ENCODE results near the gene DKC1. TPM values are rescaled to one million over a fixed set of nuclear protein-coding genes. Genes with fewer than 3 reads are reported as not detected.

DKC1 gene
- total and polyA plus RNA-seq, 2 of the 4 experiments (the other 2 are of a cell fraction) = 49.9 to 63.8 TPM

DNA sequence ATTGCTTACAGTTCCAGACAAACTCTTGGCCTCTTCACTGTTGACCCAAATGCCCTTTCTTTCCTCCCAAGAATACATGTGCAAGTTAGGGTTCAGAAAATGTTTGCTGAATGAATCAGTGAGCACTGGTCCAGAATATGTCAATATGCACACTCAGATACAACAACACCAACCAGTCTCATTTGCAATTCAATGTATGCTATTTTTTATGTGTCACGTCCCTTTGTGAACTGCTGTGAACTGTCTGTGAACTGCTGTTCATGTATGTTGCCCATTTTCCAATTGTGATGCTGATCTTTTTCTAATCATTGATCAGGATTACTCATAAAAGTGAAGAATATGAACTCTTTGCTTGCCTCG, 29.6 kb upstream of the DKC1 start:
- H3K27ac ChIP-seq (ENCODE audit: insufficient read depth, low read length) = no peak overlapping the region
- peaks cover 35% of the 10 kb centered on the region for H3K4me1 ChIP-seq (ENCODE audit: control insufficient read depth, insufficient read depth, low read length)
- H3K14ac ChIP-seq (replicated peaks; ENCODE audit: low read depth, low read length) = no peak overlapping the region
- peak overlapping the region; percentile 37 for H2BK5ac ChIP-seq (ENCODE audit: low read depth, low read length, poor library complexity, severe bottlenecking)
- H2AFZ ChIP-seq (replicated peaks; ENCODE audit: low read length, poor library complexity) = no peak overlapping the region
- in situ Hi-C loops (cut with MboI; ENCODE audit: low sequenced_read_pairs) = loop anchor here (25.0 kb wide), 1 partner anchor 146 kb away; the partner anchor contains the start of gene CTAG1A
- no peak overlapping the region for H3K9ac ChIP-seq (ENCODE audit: low read depth, low read length)
- H3K4me2 ChIP-seq (ENCODE audit: low read depth, low read length) = peak overlapping the region; percentile 50
- H4K5ac ChIP-seq (ENCODE audit: low read depth, low read length) = no peak overlapping the region
- no peak overlapping the region for H4K8ac ChIP-seq (ENCODE audit: low read depth in 2 of 2, low read length in 2 of 2)
- H3K9me3 ChIP-seq (ENCODE audit: control insufficient read depth, insufficient read depth, low read length) = no peaks in the 10 kb centered on the region
- H3K36me3 ChIP-seq (ENCODE audit: control insufficient read depth, insufficient read depth, low read length) = no peaks in the 10 kb centered on the region
- no TSS peak for BruUV-seq (replicated peaks)
- ATAC-seq (ENCODE audit: low read depth) (no peak), DNase-seq (no peak)
- H4K91ac ChIP-seq (ENCODE audit: insufficient read depth, low read depth, low read length) = no peak overlapping the region
- no peak for TF ChIP-seq SMC3 (IDR thresholded peaks at IDR 0.05; ENCODE audit: low read depth, low read length)
- H3K23ac ChIP-seq (ENCODE audit: low read depth, low read length) = no peak overlapping the region
- H2BK15ac ChIP-seq (ENCODE audit: low read depth, low read length) = 0 out of 3 replicates have a peak overlapping the region, but pooled peaks have one; percentile 19
- intact Hi-C loops (cut with micrococcal nuclease) = no loop called here
- no peak overlapping the region for H2AK9ac ChIP-seq (replicated peaks; ENCODE audit: low read depth, low read length, poor library complexity)
- no peaks in the 10 kb centered on the region for H3K27me3 ChIP-seq (ENCODE audit: control insufficient read depth, insufficient read depth, low read length)
- H3K18ac ChIP-seq (ENCODE audit: low read depth, low read length) = peak overlapping the region; percentile 44; the same call in 1 of the 2 replicates
- peak overlapping the region; percentile 12; the same call in 1 of the 2 replicates for H2BK20ac ChIP-seq (ENCODE audit: low read depth, low read length)
- H4K20me1 ChIP-seq (ENCODE audit: insufficient read depth, low read length) = no peaks in the 10 kb centered on the region
- H3K79me1 ChIP-seq (ENCODE audit: low read depth in 1 of 2, low read length in 2 of 2) = peaks cover 0 to 3% of the 10 kb centered on the region in 2 experiments; a peak in 2 of 4 replicates
- no peak overlapping the region for H3K4me3 ChIP-seq (ENCODE audit: insufficient read depth, low read depth, low read length)
- dilution Hi-C loops (cut with HindIII; ENCODE audit: low sequenced_read_pairs, unreplicated experiment) = no loop called here
- peaks cover 10% of the 10 kb centered on the region; the same call in 1 of the 2 replicates for H3K9me1 ChIP-seq (ENCODE audit: insufficient read depth, low read length)
- no peak overlapping the region for H3K56ac ChIP-seq (ENCODE audit: extremely low read depth, insufficient read depth, low read length)
- H3K4ac ChIP-seq (ENCODE audit: low read depth, low read length) = peak overlapping the region; percentile 53; the same call in 1 of the 2 replicates
- WGBS, 2 experiments (ENCODE audit: extremely low coverage in 2 of 2, insufficient read length in 1 of 2) = no CpG with 5 or more reads among the region's 2 CpGs
- ChIA-PET POLR2A (ENCODE audit: unreplicated experiment) (no interaction called here), CTCF (interaction anchor here (1.4 to 1.6 kb wide), 2 partner anchors 17 to 20 kb away, joined by 3 read pairs; no protein-coding TSS in a partner anchor)
- H2BK120ac ChIP-seq (ENCODE audit: low read depth, low read length) = peak overlapping the region; percentile 25
- H2AK5ac ChIP-seq (ENCODE audit: low read depth, low read length) = peak overlapping the region; percentile 30; the same call in 1 of the 2 replicates
